Measurements from ENCODE around the gene PLA2G6. TPM values are rescaled to one million over a fixed set of nuclear protein-coding genes. Genes with fewer than 3 reads are reported as not detected.
A peak's percentile ranks its signal among the peaks of the same experiment; 100 is the strongest.

PLA2G6 gene
- total and polyA plus RNA-seq, 2 of the 13 experiments (the other 11 are each of a cell fraction or from before 2014, with no cell fraction given), result 4.8 to 11.5 TPM

GRCh38 chr22:38110008-38110862 lies 71.4 kb downstream of the PLA2G6 start, which contains the start of gene BAIAP2L2 (continued):
- no peak for TF ChIP-seq E2F2 (CRISPR knock-in tag; IDR thresholded peaks at IDR 0.05; ENCODE audit: borderline replicate concordance)
- TF ChIP-seq ASH2L (IDR thresholded peaks at IDR 0.05; ENCODE audit: insufficient read length, low read depth, low read length), result peak; percentile 27
- 0 out of 2 replicates have a peak, but pooled peaks have one; percentile 21 for TF ChIP-seq ZHX1 (CRISPR knock-in tag; IDR thresholded peaks at IDR 0.05; ENCODE audit: low read depth)
- TF ChIP-seq ZFP41 (CRISPR knock-in tag; IDR thresholded peaks at IDR 0.05; ENCODE audit: borderline replicate concordance), result no peak
- no peak for TF ChIP-seq FUBP1 (CRISPR knock-in tag; IDR thresholded peaks at IDR 0.05; ENCODE audit: borderline replicate concordance)
- TF ChIP-seq SMARCE1 (IDR thresholded peaks at IDR 0.05; ENCODE audit: borderline replicate concordance), result no peak
- peak; percentile 82 for TF ChIP-seq DMAP1 (CRISPR knock-in tag; IDR thresholded peaks at IDR 0.05)
- TF ChIP-seq ZNF205 (CRISPR knock-in tag; IDR thresholded peaks at IDR 0.05), result no peak
- no peak for TF ChIP-seq RNF219 (CRISPR knock-in tag; IDR thresholded peaks at IDR 0.05)
- TF ChIP-seq SMAD3 (CRISPR knock-in tag; IDR thresholded peaks at IDR 0.05), result no peak
- TF ChIP-seq ZNF431 (CRISPR knock-in tag; IDR thresholded peaks at IDR 0.05; ENCODE audit: borderline replicate concordance, low read depth), result no peak
- peak; percentile 37; the same call in 1 of the 2 replicates for TF ChIP-seq ZNF772 (CRISPR knock-in tag; IDR thresholded peaks at IDR 0.05)
- no peak for TF ChIP-seq DZIP1 (CRISPR knock-in tag; IDR thresholded peaks at IDR 0.05)
- peak; percentile 82 for TF ChIP-seq HNRNPL (IDR thresholded peaks at IDR 0.05; ENCODE audit: low read depth, low read length)
- no peak for TF ChIP-seq ATF7-NPFF (CRISPR knock-in tag; IDR thresholded peaks at IDR 0.05; ENCODE audit: low read depth)
- no peak for TF ChIP-seq BATF2 (CRISPR knock-in tag; IDR thresholded peaks at IDR 0.05)
